Effector memory CD4-positive, alpha-beta T cell (primary cell): ENCODE results near the gene POU2F2.

Experiments used
- DNase-seq, 3 donors: peaks; one replicate each; pipeline ENCODE4 v3.0.0-alpha.2; 2020
- H3K27ac ChIP-seq: 2 replicates; pipeline ENCODE4 v1.7.0; 2013; ENCODE audit warnings: mild to moderate bottlenecking, low read length, moderate library complexity; ENCODE audit not compliant: insufficient read depth, poor library complexity, severe bottlenecking
- H3K27me3 ChIP-seq: replicated peaks from 2 replicates; pipeline ENCODE4 v1.7.0; 2013; ENCODE audit warnings: mild to moderate bottlenecking, low read length; ENCODE audit not compliant: insufficient read depth, control insufficient read depth, poor library complexity, severe bottlenecking
- H3K36me3 ChIP-seq: 2 replicates; pipeline ENCODE4 v1.7.0; 2013; ENCODE audit warnings: mild to moderate bottlenecking, low read length, moderate library complexity; ENCODE audit not compliant: control insufficient read depth, insufficient read depth
- H3K4me1 ChIP-seq: 2 replicates; pipeline ENCODE4 v1.7.0; 2013; ENCODE audit warnings: low read length, mild to moderate bottlenecking; ENCODE audit not compliant: control insufficient read depth, insufficient read depth, poor library complexity, severe bottlenecking
- H3K4me3 ChIP-seq: 2 replicates; pipeline ENCODE4 v1.7.0; 2013; ENCODE audit warnings: low read length, low read depth, mild to moderate bottlenecking; ENCODE audit not compliant: insufficient read depth, poor library complexity, severe bottlenecking
- H3K9me3 ChIP-seq: 2 replicates; pipeline ENCODE4 v1.7.0; 2013; ENCODE audit warnings: mild to moderate bottlenecking, low read length, moderate library complexity; ENCODE audit not compliant: control insufficient read depth

The POU2F2 gene

GRCh38 chr19:42124386-42124901 is 7.8 kb downstream of the POU2F2 start:
- DNase-seq: no peak
- Histone ChIP-seq H3K27ac (no peak overlapping the region), H3K4me1 (peaks cover 39% of the 10 kb centered on the region), H3K27me3 (no peaks in the 10 kb centered on the region), H3K4me3 (no peak overlapping the region), H3K36me3 (no peaks in the 10 kb centered on the region), H3K9me3 (no peaks in the 10 kb centered on the region)

DNA sequence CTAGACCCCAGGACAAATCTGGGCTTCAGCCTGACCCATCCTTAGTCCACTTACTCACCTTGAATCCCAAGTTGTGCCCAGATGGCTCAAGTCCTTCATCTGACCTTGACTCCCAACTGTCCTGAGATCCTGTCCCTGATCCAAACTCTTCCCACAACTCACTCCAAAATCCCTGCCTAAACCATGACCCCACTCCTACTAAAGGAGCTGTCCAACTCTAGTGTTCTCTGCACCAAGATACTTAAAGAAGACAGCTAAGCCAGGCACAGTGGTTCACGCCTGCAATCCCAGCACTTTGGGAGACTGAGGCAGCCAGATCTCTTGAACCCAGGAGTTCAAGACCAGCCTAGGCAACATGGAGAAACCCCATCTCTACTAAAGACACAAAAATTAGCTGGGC is 8.5 kb downstream of the POU2F2 start:
- no peak for DNase-seq
- Histone ChIP-seq H3K36me3 (no peaks in the 10 kb centered on the region), H3K4me3 (no peak overlapping the region), H3K27me3 (no peaks in the 10 kb centered on the region), H3K27ac (peak overlapping the region; percentile 93), H3K9me3 (no peaks in the 10 kb centered on the region), H3K4me1 (peaks cover 39% of the 10 kb centered on the region)

GRCh38 chr19:42122691-42123607 is 9.3 kb downstream of the POU2F2 start:
- peak overlapping the region; percentile 47 for H3K4me3 ChIP-seq
- H3K4me1 ChIP-seq: peaks cover 39% of the 10 kb centered on the region
- H3K36me3 ChIP-seq: peaks cover 6% of the 10 kb centered on the region
- DNase-seq: peak in 2 of 3 donors; percentile 8 to 27
- H3K9me3 ChIP-seq: no peaks in the 10 kb centered on the region
- no peaks in the 10 kb centered on the region for H3K27me3 ChIP-seq
- H3K27ac ChIP-seq: peak overlapping the region; percentile 93

- peak overlapping the region; percentile 93 for H3K27ac ChIP-seq
- H3K27me3 ChIP-seq: no peaks in the 10 kb centered on the region
- H3K9me3 ChIP-seq: no peaks in the 10 kb centered on the region
- H3K4me1 ChIP-seq: peaks cover 39% of the 10 kb centered on the region
- H3K36me3 ChIP-seq: peaks cover 15% of the 10 kb centered on the region
- peak overlapping the region; percentile 47 for H3K4me3 ChIP-seq
- DNase-seq: peak; percentile 67 to 77 (median 68)
Observed at GRCh38 chr19:42121656-42122069, 10.6 kb downstream of the POU2F2 start.

GRCh38 chr19:42121036-42121621 is 11.1 kb downstream of the POU2F2 start:
- no peaks in the 10 kb centered on the region for H3K27me3 ChIP-seq
- H3K36me3 ChIP-seq: peaks cover 20% of the 10 kb centered on the region
- no peaks in the 10 kb centered on the region for H3K9me3 ChIP-seq
- DNase-seq: no peak
- peaks cover 39% of the 10 kb centered on the region for H3K4me1 ChIP-seq
- peak overlapping the region; percentile 93 for H3K27ac ChIP-seq
- no peak overlapping the region for H3K4me3 ChIP-seq

- H3K36me3 ChIP-seq: peaks cover 27% of the 10 kb centered on the region
- H3K9me3 ChIP-seq: no peaks in the 10 kb centered on the region
- H3K27ac ChIP-seq: peak overlapping the region; percentile 93
- H3K27me3 ChIP-seq: no peaks in the 10 kb centered on the region
- peaks cover 39% of the 10 kb centered on the region for H3K4me1 ChIP-seq
- no peak overlapping the region for H3K4me3 ChIP-seq
- no peak for DNase-seq
Observed at GRCh38 chr19:42120276-42120980, 11.8 kb downstream of the POU2F2 start.

DNA sequence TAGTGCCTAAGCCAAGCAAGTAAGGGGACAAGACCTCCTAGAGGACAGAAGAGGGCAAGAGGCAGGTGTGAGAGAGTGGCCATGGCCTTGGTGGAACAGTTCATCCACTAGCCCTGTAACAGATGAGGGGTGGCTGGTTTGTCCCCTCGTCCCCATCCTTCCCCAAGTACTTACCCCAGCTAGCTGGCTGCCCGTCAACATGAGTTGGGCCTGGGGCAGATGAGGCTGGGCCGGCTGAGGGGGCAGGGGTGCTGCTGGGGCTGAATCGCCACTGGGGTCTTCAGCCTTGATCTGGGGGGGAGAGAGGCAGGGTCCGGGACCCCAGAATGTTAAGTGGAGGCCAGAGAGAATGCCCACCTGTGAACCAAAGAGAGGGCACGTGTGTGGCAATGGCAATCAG is 15.2 kb downstream of the POU2F2 start:
- H3K4me3 ChIP-seq: no peak overlapping the region
- H3K9me3 ChIP-seq: no peaks in the 10 kb centered on the region
- H3K36me3 ChIP-seq: peaks cover 44% of the 10 kb centered on the region
- no peak for DNase-seq
- no peaks in the 10 kb centered on the region for H3K27me3 ChIP-seq
- peaks cover 12% of the 10 kb centered on the region for H3K4me1 ChIP-seq
- H3K27ac ChIP-seq: no peak overlapping the region

GRCh38 chr19:42116308-42117075 is 15.8 kb downstream of the POU2F2 start:
- H3K9me3 ChIP-seq: no peaks in the 10 kb centered on the region
- H3K4me3 ChIP-seq: no peak overlapping the region
- DNase-seq: no peak
- peaks cover 6% of the 10 kb centered on the region for H3K4me1 ChIP-seq
- no peak overlapping the region for H3K27ac ChIP-seq
- no peaks in the 10 kb centered on the region for H3K27me3 ChIP-seq
- H3K36me3 ChIP-seq: peaks cover 44% of the 10 kb centered on the region

DNA sequence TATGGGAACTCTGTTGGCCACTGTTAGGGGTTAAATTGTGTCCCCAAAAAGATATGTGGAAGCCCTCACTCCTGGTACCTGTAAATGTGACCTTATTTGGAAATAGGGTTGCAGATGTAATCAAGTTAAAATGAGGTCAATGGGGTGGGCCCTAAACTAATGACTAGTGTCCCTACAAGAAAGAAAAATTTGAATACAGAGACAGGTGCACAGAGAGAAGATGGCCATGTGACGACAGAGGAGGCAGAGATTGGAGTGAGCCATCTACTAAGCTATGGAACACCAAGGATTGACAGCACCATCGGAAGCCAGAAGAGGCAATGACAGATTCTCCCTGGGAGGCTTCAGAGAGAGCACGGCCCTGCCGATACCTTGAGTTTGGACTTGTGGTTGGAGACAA is 16.5 kb downstream of the POU2F2 start:
- Histone ChIP-seq H3K4me1 (no peaks in the 10 kb centered on the region), H3K36me3 (peaks cover 45% of the 10 kb centered on the region), H3K4me3 (no peak overlapping the region), H3K9me3 (no peaks in the 10 kb centered on the region), H3K27me3 (no peaks in the 10 kb centered on the region), H3K27ac (no peak overlapping the region)
- no peak for DNase-seq
